Bronchial epithelial cell (primary cell): ENCODE data around the gene ETV6. TPM values are rescaled to one million over a fixed set of nuclear protein-coding genes. Genes with fewer than 3 reads are reported as not detected.

Experiments
- DNase-seq: peaks from one replicate; pipeline ENCODE4 v3.0.0-alpha.2; 2010; ENCODE audit warnings: low read depth
- FAIRE-seq: peaks from 2 replicates; lab custom pipeline; 2011; peaks lifted over from hg19 to GRCh38; lab: Jason Lieb, UNC
- H3K27me3 ChIP-seq: 2 replicates; pipeline ENCODE4 v1.5.1; 2011; ENCODE audit warnings: low read length; ENCODE audit not compliant: control insufficient read depth, insufficient read depth
- H3K36me3 ChIP-seq: 2 replicates; pipeline ENCODE4 v1.5.1; 2011; ENCODE audit warnings: low read length; ENCODE audit not compliant: control insufficient read depth, insufficient read depth
- H3K4me3 ChIP-seq: 2 replicates; pipeline ENCODE4 v1.5.1; 2011; ENCODE audit warnings: mild to moderate bottlenecking, low read depth, low read length, control low read depth
- CTCF ChIP-seq: IDR thresholded peaks from 2 replicates; pipeline ENCODE4 v1.5.1; 2011; ENCODE audit warnings: mild to moderate bottlenecking, moderate library complexity, low read length, control low read depth, inconsistent platforms; ENCODE audit not compliant: insufficient read depth, severe bottlenecking
- total RNA-seq: library from RNA; depleted of rRNA; stranded (reverse); fragments of >200 nt; gene quantifications from 2 replicates; pipeline ENCODE4 v1.2.1, GENCODE V29; 2014

ETV6 gene
- total RNA-seq, 1 donor from 2014 or later, result 2.6 TPM

- Histone ChIP-seq H3K27me3 (no peaks in the 10 kb centered on the region), H3K36me3 (no peaks in the 10 kb centered on the region), H3K4me3 (no peak overlapping the region)
- DNase-seq (no peak), FAIRE-seq (no peak)
- TF ChIP-seq CTCF, result no peak
These were observed 77.7 kb downstream of the ETV6 start for GRCh38 chr12:11727133-11727664.

GRCh38 chr12:11728154-11728755 is 78.8 kb downstream of the ETV6 start:
- Histone ChIP-seq H3K36me3 (peaks cover 2% of the 10 kb centered on the region), H3K4me3 (no peak overlapping the region), H3K27me3 (no peaks in the 10 kb centered on the region)
- FAIRE-seq, result no peak
- no peak for DNase-seq
- no peak for TF ChIP-seq CTCF

- FAIRE-seq, result no peak
- no peak for TF ChIP-seq CTCF
- DNase-seq, result peak; percentile 86
- no peak overlapping the region for H3K4me3 ChIP-seq
- H3K36me3 ChIP-seq, result peaks cover 2% of the 10 kb centered on the region
- no peaks in the 10 kb centered on the region for H3K27me3 ChIP-seq
These were observed 79.5 kb downstream of the ETV6 start for GRCh38 chr12:11729008-11729407.

- Histone ChIP-seq H3K36me3 (peaks cover 2% of the 10 kb centered on the region), H3K4me3 (no peak overlapping the region), H3K27me3 (no peaks in the 10 kb centered on the region)
- TF ChIP-seq CTCF, result no peak
- DNase-seq (no peak), FAIRE-seq (no peak)
These were observed 80.1 kb downstream of the ETV6 start for GRCh38 chr12:11729439-11730150.

- no peak for TF ChIP-seq CTCF
- Histone ChIP-seq H3K36me3 (peaks cover 2% of the 10 kb centered on the region), H3K27me3 (no peaks in the 10 kb centered on the region), H3K4me3 (no peak overlapping the region)
- FAIRE-seq (peak; percentile 90), DNase-seq (peak; percentile 88)
These were observed 81.0 kb downstream of the ETV6 start for GRCh38 chr12:11730299-11731041.
